Retinal pigment epithelial cell (primary cell): ENCODE results near the gene CFAP119.

ENCODE experiments used
- DNase-seq: peaks from one replicate; pipeline ENCODE4 v3.0.0-alpha.2; 2010; ENCODE audit warnings: low read depth
- H3K4me3 ChIP-seq: 2 replicates; pipeline ENCODE4 v1.5.1; 2011; ENCODE audit warnings: mild to moderate bottlenecking, low read length, control low read depth, moderate library complexity
- CTCF ChIP-seq: conservative IDR thresholded peaks from 2 replicates; pipeline ENCODE4 v1.5.1; 2011; ENCODE audit warnings: low read depth, low read length, control low read depth, inconsistent platforms

Gene CFAP119

GRCh38 chr16:30779596-30779995 lies 17.7 kb upstream of the CFAP119 start:
- TF ChIP-seq CTCF = no peak
- no peak for DNase-seq
- H3K4me3 ChIP-seq = no peak overlapping the region

- H3K4me3 ChIP-seq = no peak overlapping the region
- no peak for DNase-seq
- TF ChIP-seq CTCF = no peak
These were observed 16.8 kb upstream of the CFAP119 start for GRCh38 chr16:30778549-30779244.

- TF ChIP-seq CTCF = peak; percentile 48
- no peak for DNase-seq
- H3K4me3 ChIP-seq = no peak overlapping the region
These were observed 15.9 kb upstream of the CFAP119 start for GRCh38 chr16:30777591-30778297.

GRCh38 chr16:30775392-30776188 lies 13.7 kb upstream of the CFAP119 start:
- no peak for TF ChIP-seq CTCF
- no peak for DNase-seq
- peak overlapping the region; percentile 69 for H3K4me3 ChIP-seq

- H3K4me3 ChIP-seq = peak overlapping the region; percentile 69
- no peak for TF ChIP-seq CTCF
- DNase-seq = no peak
These were observed 13.2 kb upstream of the CFAP119 start for GRCh38 chr16:30775131-30775391.

GRCh38 chr16:30774367-30775130 lies 12.7 kb upstream of the CFAP119 start:
- no peak for DNase-seq
- TF ChIP-seq CTCF = no peak
- H3K4me3 ChIP-seq = no peak overlapping the region
